ENCODE measurements around the gene TMPRSS11B.

- TF ChIP-seq POLR2AphosphoS5 (IDR thresholded peaks at IDR 0.05; ENCODE audit: low read depth) (no peak), CTCF (IDR thresholded peaks at IDR 0.05; ENCODE audit: insufficient read depth, low read length) (no peak)
Measured at GRCh38 chr4:68283095-68283494, 37.6 kb upstream of the TMPRSS11B start.

Data from HL-60 (cell line).